Stimulated activated CD8-positive, alpha-beta memory T cell treated with anti-CD3 and anti-CD28 coated beads, Interleukin-2, amount 100 ng/mL, for 48 hours (primary cell): Measurements from ENCODE around the gene NFIC.

Experiments
- DNase-seq, 2 donors: peaks; one replicate each; pipeline ENCODE4 v3.0.0-alpha.2; 2020; ENCODE audit warnings: low read depth in 2 of 2

The NFIC gene

GRCh38 chr19:3467437-3468198 is 101.2 kb downstream of the NFIC start:
- no peak for DNase-seq

- no peak for DNase-seq
These were observed 101.8 kb downstream of the NFIC start for GRCh38 chr19:3468211-3468610.

GRCh38 chr19:3469638-3470499 is 103.5 kb downstream of the NFIC start:
- DNase-seq = no peak

- DNase-seq = no peak
These were observed 104.2 kb downstream of the NFIC start for GRCh38 chr19:3470500-3471128.

GRCh38 chr19:3471954-3472655 is 105.7 kb downstream of the NFIC start:
- no peak for DNase-seq

- DNase-seq = no peak
These were observed 107.6 kb downstream of the NFIC start for GRCh38 chr19:3474010-3474409.

- no peak for DNase-seq
These were observed 108.2 kb downstream of the NFIC start for GRCh38 chr19:3474614-3475013.

GRCh38 chr19:3475449-3475848 is 109.1 kb downstream of the NFIC start:
- no peak for DNase-seq

- DNase-seq = no peak
These were observed 110.4 kb downstream of the NFIC start for GRCh38 chr19:3476830-3477229.

GRCh38 chr19:3477506-3477905 is 111.1 kb downstream of the NFIC start:
- no peak for DNase-seq

GRCh38 chr19:3477951-3478350 is 111.6 kb downstream of the NFIC start:
- no peak for DNase-seq

GRCh38 chr19:3478409-3479176 is 112.2 kb downstream of the NFIC start:
- DNase-seq = no peak

GRCh38 chr19:3479177-3479833 is 112.9 kb downstream of the NFIC start:
- peak in 1 of 2 donors; percentile 28 for DNase-seq

- DNase-seq = peak in 1 of 2 donors; percentile 26
These were observed 113.4 kb downstream of the NFIC start for GRCh38 chr19:3479834-3480215.

GRCh38 chr19:3480383-3481091 is 114.2 kb downstream of the NFIC start, which contains the start of gene SMIM24:
SMIM24 (minus strand) TSS chr19:3480525; CDS start chr19:3480463, 62 bp downstream.
- no peak for DNase-seq

- DNase-seq = no peak
These were observed 115.1 kb downstream of the NFIC start for GRCh38 chr19:3481241-3482090.

- DNase-seq = no peak
These were observed 116.3 kb downstream of the NFIC start for GRCh38 chr19:3482507-3483225.

- no peak for DNase-seq
These were observed 116.8 kb downstream of the NFIC start, which contains the start of gene SMIM44 for GRCh38 chr19:3483226-3483628. SMIM44 (minus strand) TSS chr19:3483441; CDS start chr19:3483403, 38 bp downstream.
